GM06990 (cell line): Measurements from ENCODE around the gene PUM2.

ENCODE experiments used
- DNase-seq: peaks from one replicate; pipeline ENCODE4 v3.0.0-alpha.2; 2011; ENCODE audit not compliant: insufficient read length; ENCODE audit errors: extremely low read depth
- H3K27me3 ChIP-seq: replicated peaks from 2 replicates; pipeline ENCODE4 v1.6.0; 2011; ENCODE audit warnings: low read length; ENCODE audit not compliant: control insufficient read depth, insufficient read depth
- H3K36me3 ChIP-seq: 2 replicates; pipeline ENCODE4 v1.5.1; 2011; ENCODE audit warnings: low read length; ENCODE audit not compliant: control insufficient read depth, insufficient read depth
- H3K4me3 ChIP-seq: replicated peaks from 2 replicates; pipeline ENCODE4 v1.5.1; 2011; ENCODE audit warnings: low read depth, mild to moderate bottlenecking, control low read depth, low read length
- TF ChIP-seq, protein P1 (sequence below): IDR thresholded peaks from 2 replicates; pipeline ENCODE4 v1.5.1; 2011; ENCODE audit warnings: low read length, control low read depth, mild to moderate bottlenecking, inconsistent platforms; ENCODE audit not compliant: insufficient read depth, poor library complexity, severe bottlenecking

PUM2 gene

DNA sequence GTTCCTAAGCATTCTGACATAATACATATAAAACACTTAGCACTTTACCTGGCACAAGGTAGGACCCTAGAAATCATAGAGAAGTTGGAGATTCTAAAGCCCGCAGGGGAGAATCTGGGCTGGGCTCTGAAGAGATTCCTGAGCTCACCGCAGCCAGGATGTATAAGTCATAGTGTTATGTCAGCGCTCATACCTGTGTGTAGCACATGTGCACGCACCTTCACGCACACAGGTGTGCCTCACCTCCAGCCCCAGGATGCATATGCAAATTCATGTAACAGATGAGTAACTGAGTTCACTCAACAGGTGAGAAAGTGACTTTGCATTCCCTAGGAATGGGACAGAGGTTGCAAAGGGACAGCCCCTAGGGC is 117.8 kb downstream of the PUM2 start:
- no peak for DNase-seq

DNA sequence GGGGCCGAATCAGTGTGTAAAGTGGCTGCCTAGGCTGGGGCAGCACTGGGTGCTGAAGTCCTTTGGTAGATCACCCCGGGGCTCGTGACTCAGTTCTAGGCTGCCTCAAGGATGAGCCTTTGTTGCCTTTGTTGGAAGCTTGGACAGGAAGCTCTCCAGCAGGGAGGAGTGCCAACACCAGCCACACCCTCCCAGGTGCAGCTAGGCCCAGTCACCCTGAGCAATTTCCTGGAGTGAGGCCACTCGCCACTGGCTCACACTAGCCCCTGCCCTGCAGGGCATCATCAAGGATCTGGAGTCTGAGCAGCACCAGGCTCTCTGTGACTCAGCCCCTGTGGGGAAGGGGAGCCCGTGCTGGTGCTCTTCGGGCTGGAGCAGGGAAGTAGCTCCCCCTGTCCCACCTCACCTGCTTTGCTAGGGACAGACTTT is 119.0 kb downstream of the PUM2 start:
- H3K27me3 ChIP-seq = no peaks in the 10 kb centered on the region; the same call in 1 of the 2 replicates
- TF ChIP-seq, protein P1, sequence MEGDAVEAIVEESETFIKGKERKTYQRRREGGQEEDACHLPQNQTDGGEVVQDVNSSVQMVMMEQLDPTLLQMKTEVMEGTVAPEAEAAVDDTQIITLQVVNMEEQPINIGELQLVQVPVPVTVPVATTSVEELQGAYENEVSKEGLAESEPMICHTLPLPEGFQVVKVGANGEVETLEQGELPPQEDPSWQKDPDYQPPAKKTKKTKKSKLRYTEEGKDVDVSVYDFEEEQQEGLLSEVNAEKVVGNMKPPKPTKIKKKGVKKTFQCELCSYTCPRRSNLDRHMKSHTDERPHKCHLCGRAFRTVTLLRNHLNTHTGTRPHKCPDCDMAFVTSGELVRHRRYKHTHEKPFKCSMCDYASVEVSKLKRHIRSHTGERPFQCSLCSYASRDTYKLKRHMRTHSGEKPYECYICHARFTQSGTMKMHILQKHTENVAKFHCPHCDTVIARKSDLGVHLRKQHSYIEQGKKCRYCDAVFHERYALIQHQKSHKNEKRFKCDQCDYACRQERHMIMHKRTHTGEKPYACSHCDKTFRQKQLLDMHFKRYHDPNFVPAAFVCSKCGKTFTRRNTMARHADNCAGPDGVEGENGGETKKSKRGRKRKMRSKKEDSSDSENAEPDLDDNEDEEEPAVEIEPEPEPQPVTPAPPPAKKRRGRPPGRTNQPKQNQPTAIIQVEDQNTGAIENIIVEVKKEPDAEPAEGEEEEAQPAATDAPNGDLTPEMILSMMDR = no peak
- no peak for DNase-seq
- no peak overlapping the region for H3K4me3 ChIP-seq
- H3K36me3 ChIP-seq = no peaks in the 10 kb centered on the region

More for the DNA sequence above, 117.8 kb downstream of the PUM2 start:
- no peaks in the 10 kb centered on the region; the same call in 1 of the 2 replicates for H3K27me3 ChIP-seq
- H3K4me3 ChIP-seq = no peak overlapping the region
- TF ChIP-seq, protein P1 = no peak
- no peaks in the 10 kb centered on the region for H3K36me3 ChIP-seq

GRCh38 chr2:20231159-20231558 is 119.5 kb downstream of the PUM2 start:
- no peak for DNase-seq
- TF ChIP-seq, protein P1 = no peak
- Histone ChIP-seq H3K27me3 (no peaks in the 10 kb centered on the region; the same call in 1 of the 2 replicates), H3K36me3 (no peaks in the 10 kb centered on the region), H3K4me3 (no peak overlapping the region)

DNA sequence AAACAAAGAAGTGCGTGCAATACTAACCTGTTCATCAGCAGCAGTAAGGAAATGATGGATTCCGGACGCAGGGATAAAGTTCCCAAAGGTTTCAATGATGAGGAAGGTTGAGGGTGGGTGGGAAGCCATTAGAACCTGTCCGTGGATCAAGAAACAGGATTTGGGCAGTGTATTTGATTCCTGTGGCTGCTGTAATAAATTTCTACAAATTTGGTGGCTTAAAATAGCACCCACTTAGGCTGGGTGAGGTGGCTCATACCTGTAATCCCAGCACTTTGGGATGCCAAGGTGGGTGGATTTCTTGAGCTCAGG is 120.6 kb downstream of the PUM2 start:
- no peak for DNase-seq
- TF ChIP-seq, protein P1 = no peak
- Histone ChIP-seq H3K4me3 (no peak overlapping the region), H3K36me3 (no peaks in the 10 kb centered on the region), H3K27me3 (no peaks in the 10 kb centered on the region; the same call in 1 of the 2 replicates)

DNA sequence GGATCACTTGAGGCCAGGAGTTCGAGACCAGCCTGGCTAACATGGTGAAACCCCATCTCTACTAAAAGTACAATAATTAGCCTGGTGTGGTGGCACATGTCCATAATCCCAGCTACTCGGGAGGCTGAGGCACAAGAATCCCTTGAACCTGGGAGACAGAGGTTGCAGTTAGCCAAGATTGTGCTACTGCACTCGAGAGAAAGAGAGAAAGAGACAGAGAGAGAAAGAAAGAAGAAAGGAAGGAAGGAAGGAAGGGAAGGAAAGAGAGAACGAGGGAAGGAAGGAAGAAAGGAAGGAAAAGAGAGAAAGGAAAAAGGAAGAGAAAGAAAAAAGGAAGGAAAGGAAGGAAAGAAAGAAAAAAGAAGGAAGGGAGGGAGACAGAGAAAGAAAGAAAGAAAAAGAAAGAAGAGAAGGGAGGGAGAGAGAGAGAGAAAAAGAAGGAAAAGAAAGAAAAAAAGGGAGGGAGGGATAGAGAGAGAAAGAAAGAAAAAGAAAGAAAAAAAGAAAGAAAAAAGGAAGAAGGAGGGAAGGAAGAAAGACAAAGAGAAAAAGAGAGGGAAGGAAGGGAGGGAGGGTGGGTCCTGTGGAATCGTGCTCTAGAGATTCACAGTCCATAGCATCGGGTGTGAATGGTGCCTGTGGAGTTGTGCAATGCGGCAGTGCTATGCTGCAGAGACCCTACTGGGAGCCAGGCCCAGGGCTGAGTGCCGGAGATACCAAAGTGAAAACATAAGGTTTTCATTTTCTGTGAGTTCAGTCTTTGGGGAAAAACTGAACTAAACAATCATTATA is 121.1 kb downstream of the PUM2 start:
- no peak overlapping the region for H3K4me3 ChIP-seq
- H3K27me3 ChIP-seq = no peaks in the 10 kb centered on the region; the same call in 1 of the 2 replicates
- TF ChIP-seq, protein P1 = no peak
- H3K36me3 ChIP-seq = no peaks in the 10 kb centered on the region
- no peak for DNase-seq
